ENCODE data around the gene MYO10. TPM values are rescaled to one million over a fixed set of nuclear protein-coding genes. Genes with fewer than 3 reads are reported as not detected.

The MYO10 gene
- polyA plus RNA-seq, 3 donors, result 0.23 to 1.1 (median 0.35) TPM

DNA sequence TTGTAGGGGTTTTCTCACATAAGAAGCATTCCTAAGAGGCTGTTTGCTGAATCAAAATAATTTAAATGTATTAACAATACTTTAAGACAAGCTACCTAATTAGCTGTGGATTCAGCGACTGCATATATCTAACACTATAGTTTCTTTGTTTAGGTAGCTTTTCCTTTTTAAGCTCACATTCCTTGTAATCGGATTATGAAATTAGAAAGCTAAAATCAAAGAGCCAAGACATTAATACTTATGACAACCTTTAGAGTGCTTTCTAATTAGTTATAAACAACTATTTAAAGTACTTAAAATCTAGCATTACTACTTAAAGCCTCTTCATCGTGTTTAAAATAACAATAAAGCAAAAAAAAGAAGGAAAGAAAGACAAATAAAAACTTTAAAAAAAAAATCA is 182.0 kb downstream of the MYO10 start:
- Mint-ChIP-seq H3K27me3 (ENCODE audit: low read depth in 3 of 3) (peaks cover 0 to 2% (median 0%) of the 10 kb centered on the region in 3 donors), H3K27ac (no peak overlapping the region), H3K4me3 (no peak overlapping the region), H3K36me3 (peaks cover 0 to 8% of the 10 kb centered on the region in 2 donors), H3K4me1 (peaks cover under 1% of the 10 kb centered on the region), H3K9me3 (peaks cover 0 to under 1% (median 0%) of the 10 kb centered on the region in 7 donors)
- Histone ChIP-seq H3K27ac (ENCODE audit: low read depth in 1 of 2, low read length in 2 of 2) (no peak overlapping the region), H4K20me1 (ENCODE audit: insufficient read depth, low read length) (no peaks in the 10 kb centered on the region), H3K9me3 (replicated peaks in 1 of 2; ENCODE audit: control insufficient read depth in 1 of 2, insufficient read depth in 1 of 2, low read length in 2 of 2) (no peaks in the 10 kb centered on the region), H3K9ac (ENCODE audit: insufficient read depth, low read length, poor library complexity, severe bottlenecking) (no peak overlapping the region), H3K79me2 (ENCODE audit: insufficient read depth, low read length) (no peaks in the 10 kb centered on the region), H2AFZ (ENCODE audit: insufficient read depth, low read depth, low read length, poor library complexity, severe bottlenecking) (no peak overlapping the region), H3K36me3 (replicated peaks in 1 of 2; ENCODE audit: control insufficient read depth in 1 of 2, insufficient read depth in 2 of 2, low read length in 2 of 2) (no peaks in the 10 kb centered on the region), H3K4me3 (replicated peaks in 1 of 3; ENCODE audit: low read depth in 2 of 3, low read length in 3 of 3) (no peak overlapping the region), H3K27me3 (ENCODE audit: control insufficient read depth in 2 of 2, insufficient read depth in 2 of 2, low read length in 2 of 2) (no peaks in the 10 kb centered on the region), H3K4me2 (replicated peaks; ENCODE audit: extremely low read depth, low read length, poor library complexity, severe bottlenecking) (no peak overlapping the region), H3K4me1 (ENCODE audit: control insufficient read depth in 1 of 2, insufficient read depth in 2 of 2, low read length in 2 of 2) (no peaks in the 10 kb centered on the region)
- no peak for DNase-seq
- no CpG with 5 or more reads among the region's 3 CpGs for WGBS (ENCODE audit: insufficient coverage)
- intact Hi-C loops (cut with micrococcal nuclease), result no loop called here
- TF ChIP-seq, protein P1, sequence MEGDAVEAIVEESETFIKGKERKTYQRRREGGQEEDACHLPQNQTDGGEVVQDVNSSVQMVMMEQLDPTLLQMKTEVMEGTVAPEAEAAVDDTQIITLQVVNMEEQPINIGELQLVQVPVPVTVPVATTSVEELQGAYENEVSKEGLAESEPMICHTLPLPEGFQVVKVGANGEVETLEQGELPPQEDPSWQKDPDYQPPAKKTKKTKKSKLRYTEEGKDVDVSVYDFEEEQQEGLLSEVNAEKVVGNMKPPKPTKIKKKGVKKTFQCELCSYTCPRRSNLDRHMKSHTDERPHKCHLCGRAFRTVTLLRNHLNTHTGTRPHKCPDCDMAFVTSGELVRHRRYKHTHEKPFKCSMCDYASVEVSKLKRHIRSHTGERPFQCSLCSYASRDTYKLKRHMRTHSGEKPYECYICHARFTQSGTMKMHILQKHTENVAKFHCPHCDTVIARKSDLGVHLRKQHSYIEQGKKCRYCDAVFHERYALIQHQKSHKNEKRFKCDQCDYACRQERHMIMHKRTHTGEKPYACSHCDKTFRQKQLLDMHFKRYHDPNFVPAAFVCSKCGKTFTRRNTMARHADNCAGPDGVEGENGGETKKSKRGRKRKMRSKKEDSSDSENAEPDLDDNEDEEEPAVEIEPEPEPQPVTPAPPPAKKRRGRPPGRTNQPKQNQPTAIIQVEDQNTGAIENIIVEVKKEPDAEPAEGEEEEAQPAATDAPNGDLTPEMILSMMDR (IDR thresholded peaks at IDR 0.05), result no peak

DNA sequence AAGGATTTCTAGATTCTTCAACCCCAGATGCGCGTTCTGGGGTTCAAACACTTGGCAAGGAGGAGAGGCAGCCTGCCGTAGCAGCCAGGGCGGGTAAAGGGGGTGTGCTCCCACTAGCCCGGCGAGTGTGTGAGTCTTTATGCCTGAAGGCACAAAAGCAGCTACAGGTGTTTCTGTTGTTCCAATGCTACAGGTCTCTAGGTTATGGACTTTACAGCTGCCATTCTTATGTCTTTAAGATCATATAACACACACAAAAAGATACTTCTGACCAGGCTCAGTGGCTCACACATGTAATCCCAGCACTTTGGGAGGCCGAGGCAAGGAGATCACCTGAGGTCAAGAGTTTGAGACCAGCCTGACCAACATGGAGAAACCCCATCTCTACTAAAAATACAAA is 185.6 kb downstream of the MYO10 start:
- TF ChIP-seq, protein P1 (IDR thresholded peaks at IDR 0.05), result no peak
- Histone ChIP-seq H3K9ac (ENCODE audit: insufficient read depth, low read length, poor library complexity, severe bottlenecking) (no peak overlapping the region), H3K4me2 (replicated peaks; ENCODE audit: extremely low read depth, low read length, poor library complexity, severe bottlenecking) (no peak overlapping the region), H3K9me3 (replicated peaks in 1 of 2; ENCODE audit: control insufficient read depth in 1 of 2, insufficient read depth in 1 of 2, low read length in 2 of 2) (no peaks in the 10 kb centered on the region), H3K36me3 (replicated peaks in 1 of 2; ENCODE audit: control insufficient read depth in 1 of 2, insufficient read depth in 2 of 2, low read length in 2 of 2) (no peaks in the 10 kb centered on the region), H3K27me3 (ENCODE audit: control insufficient read depth in 2 of 2, insufficient read depth in 2 of 2, low read length in 2 of 2) (no peaks in the 10 kb centered on the region), H3K4me3 (replicated peaks in 1 of 3; ENCODE audit: low read depth in 2 of 3, low read length in 3 of 3) (no peak overlapping the region), H2AFZ (ENCODE audit: insufficient read depth, low read depth, low read length, poor library complexity, severe bottlenecking) (no peak overlapping the region), H3K79me2 (ENCODE audit: insufficient read depth, low read length) (no peaks in the 10 kb centered on the region), H3K27ac (ENCODE audit: low read depth in 1 of 2, low read length in 2 of 2) (no peak overlapping the region), H4K20me1 (ENCODE audit: insufficient read depth, low read length) (no peaks in the 10 kb centered on the region), H3K4me1 (ENCODE audit: control insufficient read depth in 1 of 2, insufficient read depth in 2 of 2, low read length in 2 of 2) (no peaks in the 10 kb centered on the region)
- WGBS (ENCODE audit: insufficient coverage), result 91% methylated on average over 6 of the region's 7 CpGs
- H3K4me3 Mint-ChIP-seq, result no peak overlapping the region
- intact Hi-C loops (cut with micrococcal nuclease), result no loop called here
- H3K27ac Mint-ChIP-seq, result no peak overlapping the region
- no peaks in the 10 kb centered on the region for H3K36me3 Mint-ChIP-seq
- H3K9me3 Mint-ChIP-seq, result peaks cover 0 to 4% (median 2%) of the 10 kb centered on the region in 7 donors
- no peaks in the 10 kb centered on the region for H3K4me1 Mint-ChIP-seq
- peaks cover 0 to 2% (median 0%) of the 10 kb centered on the region in 3 donors for H3K27me3 Mint-ChIP-seq (ENCODE audit: low read depth in 3 of 3)
- no peak for DNase-seq
